Hepatocyte (in vitro differentiated cells): ENCODE data around the gene CHST13. TPM values are rescaled to one million over a fixed set of nuclear protein-coding genes. Genes with fewer than 3 reads are reported as not detected.

Source experiments
- DNase-seq: peaks from one replicate; pipeline ENCODE4 v3.0.0-alpha.2; 2016; ENCODE audit warnings: low spot score
- H2AFZ ChIP-seq: fragments of 200-600 bp; sonication (generic); 2 replicates; pipeline ENCODE4 v1.6.0; 2016; ENCODE audit warnings: antibody characterized with exemption, mild to moderate bottlenecking
- H3K27ac ChIP-seq: fragments of 200-600 bp; sonication (generic); 2 replicates; pipeline ENCODE4 v1.5.1; 2016; ENCODE audit warnings: mild to moderate bottlenecking
- H3K27me3 ChIP-seq: fragments of 200-600 bp; sonication (generic); 2 replicates; pipeline ENCODE4 v1.6.1; 2016
- H3K36me3 ChIP-seq: fragments of 200-600 bp; sonication (generic); replicated peaks from 2 replicates; pipeline ENCODE4 v1.5.1; 2016; ENCODE audit warnings: low read depth; ENCODE audit not compliant: insufficient read depth
- H3K4me1 ChIP-seq: fragments of 200-600 bp; sonication (generic); 2 replicates; pipeline ENCODE4 v1.5.1; 2016; ENCODE audit warnings: mild to moderate bottlenecking, moderate library complexity; ENCODE audit not compliant: insufficient read depth
- H3K4me2 ChIP-seq: fragments of 200-600 bp; sonication (generic); 2 replicates; pipeline ENCODE4 v1.6.0; 2016
- H3K4me3 ChIP-seq: fragments of 200-600 bp; sonication (generic); 2 replicates; pipeline ENCODE4 v1.5.1; 2016; ENCODE audit warnings: mild to moderate bottlenecking
- H3K79me2 ChIP-seq: fragments of 200-600 bp; sonication (generic); 2 replicates; pipeline ENCODE4 v1.6.0; 2017; ENCODE audit warnings: mild to moderate bottlenecking
- H3K9me2 ChIP-seq: fragments of 200-600 bp; sonication (generic); replicated peaks from 2 replicates; pipeline ENCODE4 v1.6.0; 2017; ENCODE audit warnings: mild to moderate bottlenecking; ENCODE audit not compliant: insufficient read depth
- H3K9me3 ChIP-seq: fragments of 200-600 bp; sonication (generic); 2 replicates; pipeline ENCODE4 v1.5.1; 2016; ENCODE audit warnings: low read depth, mild to moderate bottlenecking
- H4K20me1 ChIP-seq: fragments of 200-600 bp; sonication (generic); 2 replicates; pipeline ENCODE4 v1.6.0; 2016; ENCODE audit warnings: mild to moderate bottlenecking; ENCODE audit not compliant: insufficient read depth, poor library complexity, severe bottlenecking
- EZH2 ChIP-seq: fragments of 200-600 bp; sonication (generic); IDR thresholded peaks from 2 replicates; pipeline ENCODE4 v1.6.1; 2016; ENCODE audit warnings: antibody characterized with exemption, mild to moderate bottlenecking, borderline replicate concordance
- EZH2phosphoT487 ChIP-seq: fragments of 200-600 bp; sonication (generic); IDR thresholded peaks from one replicate; pipeline ENCODE4 v1.6.1; 2018; ENCODE audit warnings: antibody characterized with exemption, mild to moderate bottlenecking, low read depth, moderate library complexity; ENCODE audit not compliant: unreplicated experiment, severe bottlenecking
- WGBS: methylation state at CpG from one replicate; pipeline ENCODE4 v1.1.6; 2016; ENCODE audit warnings: low lambda C conversion rate; ENCODE audit errors: missing lambda C conversion rate; 5-methylcytosine and 5-hydroxymethylcytosine counted together
- polyA plus RNA-seq: library from polyadenylated mRNA; unstranded; fragments of >200 nt; fragmentation: Nextera tagmentation; extraction: Ambion mirVana; gene quantifications from 2 replicates; pipeline ENCODE4 v1.2.1, GENCODE V29; 2016
- total RNA-seq: library from RNA; depleted of rRNA; stranded (reverse); fragments of >200 nt; gene quantifications from 2 replicates; pipeline ENCODE4 v1.2.3, GENCODE V29; 2014
- TF ChIP-seq, protein P1 (sequence below): fragments of 200-600 bp; sonication (generic); IDR thresholded peaks from 2 replicates; pipeline ENCODE4 v1.5.1; 2016; ENCODE audit warnings: antibody characterized with exemption, mild to moderate bottlenecking; ENCODE audit not compliant: poor library complexity

Gene CHST13
- total and polyA plus RNA-seq, 2 experiments from 2014 or later, result 31.5 to 54.6 TPM

DNA sequence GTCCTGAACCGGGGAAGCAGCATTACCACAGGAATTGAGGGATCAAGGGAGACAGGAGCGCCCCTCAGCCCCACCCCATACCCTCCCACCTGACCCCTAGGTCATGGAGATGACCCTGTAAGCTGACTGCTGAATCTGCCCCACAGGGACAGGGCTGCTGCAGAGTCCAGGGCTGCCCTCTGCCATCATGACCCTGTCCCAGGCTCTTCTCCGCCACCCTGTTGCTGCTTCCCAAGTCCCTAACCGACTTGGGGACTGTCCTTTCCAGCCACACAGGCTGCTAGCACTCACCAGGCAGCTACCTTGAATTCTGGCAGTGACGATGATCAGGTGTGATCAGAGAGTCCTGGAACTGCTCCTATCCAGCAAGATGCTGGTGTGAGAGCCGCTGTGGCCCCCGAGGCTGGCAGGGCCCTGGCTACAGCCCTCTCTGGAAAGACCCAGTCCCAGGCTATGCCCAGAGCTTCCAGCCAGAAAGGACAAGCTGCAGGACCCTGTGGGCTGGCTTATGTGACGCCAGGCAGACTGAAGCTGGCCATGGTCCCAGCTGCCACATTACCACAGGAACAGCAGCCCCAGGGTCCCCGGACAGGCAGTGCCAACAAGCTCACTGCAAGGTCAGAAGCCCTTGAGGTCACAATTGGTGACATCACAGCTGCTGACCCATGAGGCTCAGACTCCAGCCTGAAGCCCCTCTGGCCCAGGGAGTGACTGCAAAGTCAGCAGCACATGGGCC is 34.5 kb downstream of the CHST13 start, which contains the start of gene C3orf22:
C3orf22 (minus strand) TSS at position 597 of the 736 bp plus-strand sequence. CDS start 5,542 bp downstream, outside the sequence.
- WGBS, result 85% methylated on average over 8 of the region's 9 CpGs
- no peaks in the 10 kb centered on the region for H4K20me1 ChIP-seq
- no peak within 1 kb of the TSS for H3K4me2 ChIP-seq
- H3K9me2 ChIP-seq, result no peaks in the 10 kb centered on the region
- no peak for DNase-seq
- H3K27ac ChIP-seq, result no peak within 1 kb of the TSS
- no peaks in the 10 kb centered on the region for H3K4me1 ChIP-seq
- H2AFZ ChIP-seq, result no peak within 1 kb of the TSS
- no peaks in the 10 kb centered on the region for H3K79me2 ChIP-seq
- no peaks in the 10 kb centered on the region for H3K9me3 ChIP-seq
- no peak for TF ChIP-seq EZH2phosphoT487
- no peak for TF ChIP-seq EZH2
- TF ChIP-seq, protein P1, sequence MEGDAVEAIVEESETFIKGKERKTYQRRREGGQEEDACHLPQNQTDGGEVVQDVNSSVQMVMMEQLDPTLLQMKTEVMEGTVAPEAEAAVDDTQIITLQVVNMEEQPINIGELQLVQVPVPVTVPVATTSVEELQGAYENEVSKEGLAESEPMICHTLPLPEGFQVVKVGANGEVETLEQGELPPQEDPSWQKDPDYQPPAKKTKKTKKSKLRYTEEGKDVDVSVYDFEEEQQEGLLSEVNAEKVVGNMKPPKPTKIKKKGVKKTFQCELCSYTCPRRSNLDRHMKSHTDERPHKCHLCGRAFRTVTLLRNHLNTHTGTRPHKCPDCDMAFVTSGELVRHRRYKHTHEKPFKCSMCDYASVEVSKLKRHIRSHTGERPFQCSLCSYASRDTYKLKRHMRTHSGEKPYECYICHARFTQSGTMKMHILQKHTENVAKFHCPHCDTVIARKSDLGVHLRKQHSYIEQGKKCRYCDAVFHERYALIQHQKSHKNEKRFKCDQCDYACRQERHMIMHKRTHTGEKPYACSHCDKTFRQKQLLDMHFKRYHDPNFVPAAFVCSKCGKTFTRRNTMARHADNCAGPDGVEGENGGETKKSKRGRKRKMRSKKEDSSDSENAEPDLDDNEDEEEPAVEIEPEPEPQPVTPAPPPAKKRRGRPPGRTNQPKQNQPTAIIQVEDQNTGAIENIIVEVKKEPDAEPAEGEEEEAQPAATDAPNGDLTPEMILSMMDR, result no peak
- no peaks in the 10 kb centered on the region for H3K36me3 ChIP-seq
- H3K27me3 ChIP-seq, result no peaks in the 10 kb centered on the region
- no peak within 1 kb of the TSS for H3K4me3 ChIP-seq

- Histone ChIP-seq H3K36me3 (no peaks in the 10 kb centered on the region), H3K9me2 (no peaks in the 10 kb centered on the region), H4K20me1 (no peaks in the 10 kb centered on the region), H2AFZ (no peak overlapping the region), H3K9me3 (no peaks in the 10 kb centered on the region), H3K4me1 (no peaks in the 10 kb centered on the region), H3K27me3 (no peaks in the 10 kb centered on the region), H3K4me2 (no peak overlapping the region), H3K4me3 (no peak overlapping the region), H3K27ac (no peak overlapping the region), H3K79me2 (no peaks in the 10 kb centered on the region)
- no peak for DNase-seq
- TF ChIP-seq, protein P1, result no peak
- no peak for TF ChIP-seq EZH2
- no peak for TF ChIP-seq EZH2phosphoT487
- 55% methylated on average over 2 of the region's 2 CpGs for WGBS
Measured at GRCh38 chr3:126562737-126563276, 38.9 kb downstream of the CHST13 start.

DNA sequence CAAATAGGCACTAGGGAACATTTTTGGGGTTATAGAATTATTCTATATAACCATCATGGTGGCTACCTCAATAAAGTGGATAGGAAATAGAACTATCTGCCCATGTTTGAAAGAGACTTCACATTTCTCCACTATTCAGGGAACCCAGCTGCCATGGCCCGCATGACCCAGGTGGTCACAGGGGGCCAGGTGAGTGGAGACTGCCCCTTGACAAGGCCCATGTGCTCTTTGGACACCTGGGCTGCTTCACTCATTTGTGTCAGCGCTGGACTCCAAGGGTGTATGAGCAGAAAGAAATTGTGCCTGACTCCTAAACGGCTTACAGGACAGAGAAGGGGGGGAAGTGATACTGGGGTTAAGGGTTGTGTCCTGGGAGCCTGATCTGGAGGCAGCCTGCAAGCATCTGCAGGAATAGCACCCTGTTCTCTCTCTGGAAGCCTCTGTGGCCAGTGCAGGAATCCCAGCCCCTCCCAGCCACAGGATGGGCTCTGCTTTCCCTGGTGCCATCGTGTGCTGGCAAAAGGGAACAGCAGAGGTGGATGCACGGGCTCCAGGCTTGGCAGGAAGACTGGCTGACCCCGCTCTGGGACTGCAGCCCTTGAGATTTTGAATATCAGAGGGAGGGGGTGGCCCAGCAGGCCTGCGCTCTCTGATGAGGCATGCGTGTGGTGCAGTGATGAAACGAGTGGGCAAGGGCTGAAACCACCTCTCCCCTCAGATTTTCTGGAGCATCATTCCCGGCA is 43.9 kb downstream of the CHST13 start:
- H3K4me1 ChIP-seq, result no peaks in the 10 kb centered on the region
- 76% methylated on average over 10 of the region's 10 CpGs for WGBS
- DNase-seq, result no peak
- H2AFZ ChIP-seq, result no peak overlapping the region
- no peaks in the 10 kb centered on the region for H3K79me2 ChIP-seq
- no peaks in the 10 kb centered on the region for H3K27me3 ChIP-seq
- H3K4me2 ChIP-seq, result no peak overlapping the region
- TF ChIP-seq, protein P1, result no peak
- TF ChIP-seq EZH2phosphoT487 (no peak), EZH2 (no peak)
- no peaks in the 10 kb centered on the region for H3K9me2 ChIP-seq
- H3K4me3 ChIP-seq, result no peak overlapping the region
- H4K20me1 ChIP-seq, result no peaks in the 10 kb centered on the region
- H3K36me3 ChIP-seq, result no peaks in the 10 kb centered on the region
- no peaks in the 10 kb centered on the region for H3K9me3 ChIP-seq
- no peak overlapping the region for H3K27ac ChIP-seq
